ENCODE measurements around the gene SPON1. TPM values are rescaled to one million over a fixed set of nuclear protein-coding genes. Genes with fewer than 3 reads are reported as not detected.

Gene SPON1
- total and polyA plus RNA-seq, 2 of the 8 experiments (the other 6 are each of a cell fraction or from before 2014, with no cell fraction given), result 1.5 to 5.4 TPM

- Histone ChIP-seq H3K9ac (replicated peaks in 1 of 4; ENCODE audit: extremely low read depth in 1 of 4, low read depth in 3 of 4, low read length in 3 of 4) (no peak overlapping the region), H2AK5ac (ENCODE audit: low read depth, low read length) (no peak overlapping the region), H4K5ac (ENCODE audit: insufficient read length, low read depth, low read length) (no peak overlapping the region), H3K4me2 (ENCODE audit: insufficient read depth in 1 of 2, low read depth in 2 of 2, low read length in 2 of 2) (no peak overlapping the region), H3K18ac (ENCODE audit: extremely low read depth, low read length) (no peak overlapping the region), H3K56ac (replicated peaks; ENCODE audit: insufficient read length, low read depth, low read length) (no peak overlapping the region), H3K4me3 (ENCODE audit: extremely low read depth in 1 of 4, insufficient read depth in 2 of 4, low read depth in 3 of 4, low read length in 4 of 4) (no peak overlapping the region), H3K4me1 (replicated peaks in 1 of 4; ENCODE audit: control insufficient read depth in 3 of 4, insufficient read depth in 4 of 4, low read length in 3 of 4) (peaks cover 3 to 7% (median 5%) of the 10 kb centered on the region in 4 experiments; a peak in 5 of 7 replicates), H3K23ac (ENCODE audit: insufficient read length) (no peak overlapping the region), H3K9me3 (ENCODE audit: insufficient read depth in 2 of 2, low read depth in 1 of 2, low read length in 1 of 2) (no peaks in the 10 kb centered on the region), H2BK12ac (ENCODE audit: low read depth, low read length) (no peak overlapping the region), H3K79me1 (ENCODE audit: low read depth, low read length) (no peaks in the 10 kb centered on the region), H4K20me1 (replicated peaks in 1 of 2; ENCODE audit: control insufficient read depth in 1 of 2, insufficient read depth in 2 of 2, low read length in 2 of 2) (no peaks in the 10 kb centered on the region), H3K27ac (ENCODE audit: low read depth, low read length) (no peak overlapping the region), H2BK20ac (ENCODE audit: low read length) (no peak overlapping the region), H3K27me3 (replicated peaks in 1 of 4; ENCODE audit: control insufficient read depth in 3 of 4, extremely low read depth in 1 of 4, insufficient read depth in 3 of 4, low read length in 3 of 4) (peaks cover 0 to 6% (median 0%) of the 10 kb centered on the region in 4 experiments; a peak in 2 of 7 replicates), H3K14ac (ENCODE audit: insufficient read length) (no peak overlapping the region), H3K36me3 (ENCODE audit: control insufficient read depth in 2 of 4, insufficient read depth in 4 of 4, low read length in 3 of 4) (no peaks in the 10 kb centered on the region), H3K79me2 (ENCODE audit: control insufficient read depth in 1 of 2, insufficient read depth in 2 of 2, low read length in 2 of 2) (no peaks in the 10 kb centered on the region), H2AFZ (ENCODE audit: low read length) (no peak overlapping the region), H4K8ac (ENCODE audit: extremely low read depth, insufficient read depth, low read length) (no peak overlapping the region), H3K4ac (replicated peaks; ENCODE audit: insufficient read length, low read depth, low read length) (no peak overlapping the region), H4K91ac (replicated peaks; ENCODE audit: insufficient read length, low read length) (no peak overlapping the region), H2BK5ac (ENCODE audit: low read depth, low read length) (no peak overlapping the region), H2BK120ac (replicated peaks; ENCODE audit: low read depth, low read length) (no peak overlapping the region), H3K23me2 (ENCODE audit: low read depth, low read length) (no peaks in the 10 kb centered on the region), H2BK15ac (ENCODE audit: low read length) (peak overlapping the region; percentile 12; the same call in 1 of the 2 replicates)
- ChIA-PET POLR2A (ENCODE audit: partially characterized antibody) (no interaction called here), CTCF (ENCODE audit: partially characterized antibody) (interaction anchor here (0.7 to 8.2 kb wide), 22 partner anchors 8 to 280 kb away, joined by 3 to 101 read pairs (median 4); partner anchors contain the start of gene SPON1)
- DNase-seq (ENCODE audit: low read depth in 1 of 2, low spot score in 2 of 2) (peak in 1 of 2 experiments; percentile 53), FAIRE-seq (no peak)
- WGBS, 2 experiments (ENCODE audit: extremely low coverage in 1 of 2, insufficient coverage in 1 of 2, insufficient read length in 1 of 2, insufficient replicate concordance in 2 of 2, low coverage in 1 of 2, low lambda C conversion rate in 2 of 2, missing lambda C conversion rate in 1 of 2), result 49% methylated on average over 2 of the region's 2 CpGs; no CpG with 5 or more reads in 1 of the 2 experiments
- TF ChIP-seq POLR2A (IDR thresholded peaks at IDR 0.05; ENCODE audit: control extremely low read depth in 1 of 2, low read depth in 2 of 2, low read length in 2 of 2) (no peak), SP2 (IDR thresholded peaks at IDR 0.05; ENCODE audit: low read length) (no peak), MAFK (IDR thresholded peaks at IDR 0.05; ENCODE audit: low read depth, low read length) (no peak), SAP30 (IDR thresholded peaks at IDR 0.05; ENCODE audit: insufficient read depth, insufficient replicate concordance, low read length) (no peak), BACH1 (IDR thresholded peaks at IDR 0.05; ENCODE audit: low read length) (no peak), RAD21 (IDR thresholded peaks at IDR 0.05 in 1 of 2, conservative IDR thresholded peaks at IDR 0.05 in 1 of 2; ENCODE audit: low read depth in 2 of 2, low read length in 2 of 2) (peak; percentile 73 to 75), CEBPB (IDR thresholded peaks at IDR 0.05; ENCODE audit: low read depth, low read length) (peak; percentile 62; the same call in 1 of the 2 replicates)
- TF ChIP-seq, protein P1, sequence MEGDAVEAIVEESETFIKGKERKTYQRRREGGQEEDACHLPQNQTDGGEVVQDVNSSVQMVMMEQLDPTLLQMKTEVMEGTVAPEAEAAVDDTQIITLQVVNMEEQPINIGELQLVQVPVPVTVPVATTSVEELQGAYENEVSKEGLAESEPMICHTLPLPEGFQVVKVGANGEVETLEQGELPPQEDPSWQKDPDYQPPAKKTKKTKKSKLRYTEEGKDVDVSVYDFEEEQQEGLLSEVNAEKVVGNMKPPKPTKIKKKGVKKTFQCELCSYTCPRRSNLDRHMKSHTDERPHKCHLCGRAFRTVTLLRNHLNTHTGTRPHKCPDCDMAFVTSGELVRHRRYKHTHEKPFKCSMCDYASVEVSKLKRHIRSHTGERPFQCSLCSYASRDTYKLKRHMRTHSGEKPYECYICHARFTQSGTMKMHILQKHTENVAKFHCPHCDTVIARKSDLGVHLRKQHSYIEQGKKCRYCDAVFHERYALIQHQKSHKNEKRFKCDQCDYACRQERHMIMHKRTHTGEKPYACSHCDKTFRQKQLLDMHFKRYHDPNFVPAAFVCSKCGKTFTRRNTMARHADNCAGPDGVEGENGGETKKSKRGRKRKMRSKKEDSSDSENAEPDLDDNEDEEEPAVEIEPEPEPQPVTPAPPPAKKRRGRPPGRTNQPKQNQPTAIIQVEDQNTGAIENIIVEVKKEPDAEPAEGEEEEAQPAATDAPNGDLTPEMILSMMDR (IDR thresholded peaks at IDR 0.05; ENCODE audit: control extremely low read depth in 1 of 3, insufficient read depth in 1 of 3, low read depth in 1 of 3, low read length in 3 of 3), result peak; percentile 68 to 73 (median 73)
Measured at GRCh38 chr11:13970986-13971385, 8.5 kb downstream of the SPON1 start.
